HG03432 (cell line): ENCODE measurements around the gene TRRAP.

Source experiments
- ATAC-seq: cut with Tn5 transposase; IDR thresholded peaks from one replicate; pipeline ENCODE4 v1.9.1; 2021; ENCODE audit warnings: mild to moderate bottlenecking, moderate library complexity; ENCODE audit not compliant: unreplicated experiment

The TRRAP gene

DNA sequence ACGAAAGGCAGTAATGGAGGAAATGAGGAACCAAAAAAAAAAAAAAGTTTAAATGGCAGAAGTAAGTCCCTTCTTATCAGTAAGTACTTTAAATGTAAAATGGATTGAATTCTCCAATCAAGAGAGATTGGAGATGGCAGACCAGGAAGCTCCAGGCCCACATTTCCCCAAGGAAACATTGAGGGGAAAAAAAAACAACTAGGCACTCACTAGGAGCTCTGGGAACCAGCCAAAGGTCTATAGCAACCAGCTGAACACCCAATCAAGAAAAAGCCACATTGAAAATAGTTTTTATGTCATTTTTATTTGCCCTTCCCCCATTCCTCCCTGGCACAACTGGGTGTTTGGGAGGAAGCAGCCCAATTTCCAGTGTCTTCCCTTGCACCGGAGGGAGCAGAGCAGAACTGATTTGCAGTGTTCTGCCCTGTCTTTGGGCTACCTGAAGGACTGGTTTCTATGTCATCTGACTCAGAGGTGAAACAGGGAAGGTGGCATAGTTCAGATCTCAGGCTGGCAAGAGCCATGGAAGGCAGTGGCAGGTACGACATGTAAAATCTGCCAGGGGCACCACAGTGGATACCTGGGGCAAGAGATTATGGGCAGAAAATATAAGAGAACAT is 143.7 kb downstream of the TRRAP start:
- ATAC-seq, result no peak

DNA sequence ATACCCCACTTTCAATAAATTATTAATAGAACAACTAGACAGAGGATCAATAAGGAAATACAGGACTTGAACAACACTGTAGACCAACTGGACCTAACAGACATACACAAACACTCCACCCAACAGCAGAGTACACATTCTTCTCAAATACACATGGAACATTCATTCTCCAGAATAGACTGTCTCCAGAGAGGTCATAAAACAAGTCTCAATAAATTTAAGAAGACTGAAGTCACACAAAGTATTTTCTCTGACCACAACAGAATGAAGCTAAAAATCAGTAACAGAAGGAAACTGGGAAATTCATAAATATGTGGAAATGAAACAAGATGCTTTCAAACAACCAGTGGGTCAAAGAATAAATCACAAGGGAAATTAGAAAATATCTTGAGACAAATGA is 145.7 kb downstream of the TRRAP start:
- no peak for ATAC-seq

DNA sequence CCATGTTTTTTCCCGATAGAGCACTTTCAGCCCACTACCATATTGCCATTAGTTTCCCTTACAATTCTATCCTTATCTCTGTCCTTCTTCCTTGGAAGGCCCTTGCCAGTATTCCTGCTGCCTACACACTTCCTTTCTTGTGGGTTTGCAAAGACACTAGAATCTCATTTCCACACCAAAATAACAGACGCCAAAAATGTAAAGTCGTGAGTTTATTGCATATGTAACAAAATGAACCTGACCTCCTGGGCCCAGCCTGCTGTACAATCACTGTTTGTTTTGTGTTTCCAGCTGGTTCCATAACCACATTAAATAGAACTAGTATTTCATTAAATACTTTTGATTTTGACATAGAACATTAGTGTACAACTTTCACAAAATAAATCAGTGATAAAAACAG is 148.9 kb downstream of the TRRAP start:
- no peak for ATAC-seq

DNA sequence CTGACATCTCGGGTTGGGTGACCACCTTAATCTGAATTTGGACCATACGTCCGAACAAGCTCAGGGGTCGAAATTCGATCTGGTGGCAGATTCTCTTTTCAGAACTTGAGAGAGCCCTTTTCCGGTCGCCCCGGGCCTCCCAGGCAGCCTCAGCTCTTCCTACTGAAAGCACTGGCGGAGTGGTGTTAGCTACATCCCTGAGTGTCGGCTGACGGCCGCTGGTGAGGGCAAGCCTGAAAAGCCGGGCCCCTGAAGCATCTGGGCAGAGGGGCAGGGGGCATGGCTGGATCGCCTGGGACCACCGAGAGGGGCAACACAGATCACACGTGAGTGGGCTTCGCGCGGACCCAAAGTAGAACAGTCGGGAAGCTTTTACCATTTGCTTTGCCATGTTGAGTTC is 149.5 kb downstream of the TRRAP start:
- ATAC-seq, result no peak

DNA sequence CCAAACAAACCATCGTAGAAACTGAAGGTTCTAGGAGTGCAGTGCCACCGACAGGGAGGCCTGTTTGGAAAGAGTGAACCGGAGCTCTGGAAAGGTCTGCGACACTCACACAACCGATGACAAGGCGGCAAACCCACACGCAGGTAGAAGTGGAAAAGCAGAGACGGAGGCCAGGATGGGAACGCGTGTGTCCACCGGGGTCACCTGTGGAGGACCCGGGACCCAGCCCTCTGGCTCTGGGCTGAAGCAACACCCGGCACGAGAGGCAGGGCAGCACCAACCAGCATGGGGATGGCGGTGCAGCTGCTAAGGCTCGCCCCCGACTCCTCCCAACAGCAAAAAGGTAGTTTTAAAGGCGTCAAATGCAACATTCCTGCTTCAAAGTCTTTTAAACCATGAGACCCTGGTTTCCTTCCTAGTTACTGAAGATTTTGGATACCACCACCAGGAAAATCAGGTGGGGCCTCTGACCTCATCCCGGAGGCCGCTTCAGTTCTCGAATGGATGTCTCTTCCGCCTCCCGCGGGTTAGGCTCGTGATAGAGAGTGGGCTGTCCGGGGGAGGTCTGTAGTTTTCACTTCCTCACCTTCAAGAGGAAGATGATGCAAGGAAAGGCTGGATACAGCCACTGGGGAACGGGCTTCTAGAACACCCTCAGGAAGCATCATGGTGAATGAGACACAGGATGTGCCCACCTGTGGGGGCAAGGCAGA is 150.1 kb downstream of the TRRAP start:
- ATAC-seq, result no peak

DNA sequence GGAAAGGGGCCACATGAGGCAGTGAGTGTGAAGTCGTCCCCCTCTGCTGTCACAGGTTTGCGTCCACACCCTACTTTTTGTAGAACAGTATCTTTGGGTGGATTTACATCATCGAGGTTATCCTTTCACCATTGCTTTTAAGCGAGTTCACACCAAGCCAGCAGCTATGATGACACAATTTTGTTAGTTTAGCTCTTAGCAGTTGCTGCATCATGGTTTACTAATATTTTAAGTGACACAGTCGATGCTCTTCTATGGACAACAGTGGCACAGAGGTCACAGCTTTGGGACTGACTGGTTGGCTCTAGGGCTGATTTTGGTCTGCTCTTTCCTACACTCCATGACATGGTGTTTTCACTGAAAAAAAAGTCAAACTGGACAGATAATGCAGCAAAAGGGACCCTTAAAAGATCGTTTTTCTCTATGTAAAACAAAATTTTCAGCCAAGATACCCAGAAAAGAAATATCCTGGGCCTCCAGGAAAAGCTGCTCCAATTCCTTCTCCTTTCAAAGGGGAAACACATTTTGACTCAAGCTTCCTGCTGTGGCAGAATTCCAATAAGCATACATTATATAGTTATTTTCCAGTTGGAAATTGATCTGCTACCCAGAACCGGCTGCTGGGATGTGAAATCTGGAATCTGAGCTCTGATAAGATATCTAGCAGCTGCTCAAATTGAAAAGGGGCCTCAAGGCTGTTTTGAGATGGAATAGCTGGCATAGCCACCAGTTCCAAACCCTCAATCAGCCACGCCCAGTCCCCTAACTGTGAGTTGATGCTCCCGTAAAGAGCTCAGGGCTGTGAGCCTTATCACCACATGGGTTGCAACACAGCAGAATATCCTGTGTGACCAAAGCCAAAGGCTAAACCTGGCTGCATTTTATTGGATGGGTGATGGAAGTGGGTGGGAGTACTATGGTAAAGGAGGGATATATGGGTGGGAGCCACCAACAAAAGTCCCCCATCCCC is 151.4 kb downstream of the TRRAP start:
- no peak for ATAC-seq

DNA sequence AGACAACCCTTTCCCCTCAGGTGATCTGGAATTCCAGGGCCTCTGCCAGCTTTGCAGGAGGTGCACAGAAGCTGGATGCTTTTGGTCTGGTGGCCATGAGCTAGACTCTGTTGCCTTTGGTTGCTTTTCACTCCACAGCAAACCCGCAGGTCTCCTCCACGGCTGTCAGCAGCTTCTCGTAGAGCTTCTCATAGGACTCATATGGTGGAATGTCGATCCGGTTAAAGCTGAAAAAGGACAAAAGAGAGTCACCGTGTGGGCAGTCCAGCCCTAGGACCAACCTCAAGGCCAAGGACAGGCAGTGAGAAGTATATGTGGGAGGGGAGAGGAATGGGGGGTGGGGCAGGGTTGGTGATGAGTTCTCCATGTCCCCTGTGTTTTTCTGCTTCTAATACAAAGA is 152.1 kb downstream of the TRRAP start:
- no peak for ATAC-seq

DNA sequence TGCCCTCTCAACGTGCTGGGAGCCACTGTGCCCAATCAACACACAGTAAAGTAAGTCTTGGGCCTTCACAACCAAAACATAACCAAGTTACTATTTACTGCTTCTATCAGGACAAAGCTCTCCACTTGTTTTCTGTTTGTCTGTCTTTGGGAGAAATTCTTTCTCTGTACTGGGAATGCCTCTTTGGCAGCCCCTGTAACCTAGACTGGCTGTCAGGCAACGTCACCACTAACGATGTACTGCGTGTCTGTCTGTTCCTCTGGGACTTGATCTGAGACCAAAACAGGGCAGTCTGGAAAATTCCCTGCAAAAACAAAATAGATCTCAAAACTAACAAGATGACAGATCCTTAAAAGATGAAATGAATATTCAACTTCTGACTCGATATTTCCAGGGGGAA is 152.6 kb downstream of the TRRAP start:
- ATAC-seq, result no peak

DNA sequence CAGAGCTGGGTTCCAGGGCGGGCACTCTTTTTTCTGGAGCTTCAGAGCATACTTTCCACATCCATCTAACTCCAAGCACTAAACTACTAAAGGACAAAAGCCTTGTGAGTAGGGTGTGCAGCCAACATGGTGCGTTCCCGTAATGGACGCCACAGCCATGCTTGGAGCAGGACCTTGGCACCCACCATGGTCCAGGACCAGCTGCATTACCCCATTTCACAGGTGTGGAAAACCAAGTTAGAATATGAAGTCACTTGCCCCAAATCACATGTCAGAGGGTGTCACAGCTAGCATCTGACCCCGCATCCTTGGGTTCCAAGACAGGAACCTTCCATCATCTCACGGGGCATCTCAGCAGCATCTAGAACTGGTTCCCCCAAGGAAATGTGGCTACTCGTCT is 153.2 kb downstream of the TRRAP start:
- no peak for ATAC-seq

DNA sequence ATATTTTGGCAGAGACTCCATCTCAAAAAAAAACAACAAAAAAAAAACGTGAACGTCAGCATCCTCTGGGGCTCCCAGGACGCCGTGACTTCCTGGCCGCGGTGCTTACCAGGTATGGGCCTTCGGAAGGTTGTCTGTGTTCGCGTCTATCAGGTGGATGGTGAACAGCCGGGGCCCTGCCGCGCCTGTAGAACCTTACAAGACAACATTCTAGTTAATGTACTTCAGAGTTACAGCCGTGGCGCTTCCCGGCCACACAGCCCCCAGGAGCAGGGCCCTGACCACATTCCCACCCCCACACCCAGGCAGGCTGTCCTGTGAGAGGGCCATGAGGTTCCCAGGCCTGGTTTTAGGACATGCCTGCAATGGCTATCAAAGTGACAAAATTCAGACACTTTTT is 154.6 kb downstream of the TRRAP start:
- ATAC-seq, result no peak

DNA sequence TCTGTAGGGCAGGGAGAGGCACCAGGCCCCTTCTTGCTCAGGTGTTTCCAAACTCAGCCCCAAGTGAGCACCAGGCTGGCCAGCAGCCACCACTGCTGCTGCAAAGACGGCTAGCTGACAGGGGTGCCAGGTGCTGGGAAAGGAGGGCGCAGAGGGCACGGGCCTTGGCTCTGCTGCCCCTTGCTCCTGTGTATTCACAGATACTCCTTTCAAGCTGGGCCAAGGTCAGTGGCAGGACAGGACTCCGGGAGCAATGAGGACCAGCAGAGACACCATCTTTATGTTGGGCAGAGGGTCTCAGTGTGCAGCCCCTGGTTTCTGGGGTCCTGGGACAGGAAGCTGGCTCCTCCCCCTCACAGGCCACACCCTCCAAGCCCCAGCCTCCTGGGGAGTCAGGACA is 155.4 kb downstream of the TRRAP start:
- no peak for ATAC-seq

DNA sequence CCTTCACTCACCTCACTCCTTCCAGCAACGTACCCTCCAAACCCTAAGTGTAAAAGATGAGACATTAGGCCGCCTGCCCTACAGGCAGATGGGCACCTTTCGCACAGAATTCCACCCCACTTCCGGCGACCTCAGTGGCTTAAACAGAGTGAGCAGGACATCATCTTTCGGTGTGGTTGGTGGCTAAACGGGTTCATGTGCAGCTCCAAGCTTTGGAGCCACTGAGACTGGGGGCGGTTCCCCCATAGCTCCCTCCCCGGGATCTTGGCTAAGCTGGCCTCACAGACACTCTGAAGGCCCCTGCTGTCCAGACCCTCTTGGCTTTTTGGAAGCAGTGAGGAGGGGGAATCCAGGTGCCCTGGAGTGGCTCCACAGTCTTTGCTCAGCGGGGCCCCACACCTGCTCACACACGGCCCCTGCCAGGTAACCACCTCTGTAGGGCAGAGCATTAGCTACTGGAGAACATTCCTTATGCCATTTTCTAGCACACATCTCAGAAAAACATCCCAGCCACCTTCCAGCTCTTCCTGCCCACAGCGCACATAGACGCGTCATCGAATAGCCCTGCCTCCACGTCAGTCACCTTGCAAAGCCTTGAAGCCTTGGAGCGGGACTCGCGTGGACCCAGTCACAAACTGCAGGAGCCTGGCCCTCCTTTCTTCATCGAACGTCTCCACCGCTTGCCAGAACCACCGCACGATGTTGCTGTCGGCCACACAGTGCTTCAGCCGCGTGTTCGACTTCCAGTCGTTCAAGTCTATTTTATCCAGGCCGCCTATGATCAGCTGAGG is 156.8 kb downstream of the TRRAP start:
- no peak for ATAC-seq

DNA sequence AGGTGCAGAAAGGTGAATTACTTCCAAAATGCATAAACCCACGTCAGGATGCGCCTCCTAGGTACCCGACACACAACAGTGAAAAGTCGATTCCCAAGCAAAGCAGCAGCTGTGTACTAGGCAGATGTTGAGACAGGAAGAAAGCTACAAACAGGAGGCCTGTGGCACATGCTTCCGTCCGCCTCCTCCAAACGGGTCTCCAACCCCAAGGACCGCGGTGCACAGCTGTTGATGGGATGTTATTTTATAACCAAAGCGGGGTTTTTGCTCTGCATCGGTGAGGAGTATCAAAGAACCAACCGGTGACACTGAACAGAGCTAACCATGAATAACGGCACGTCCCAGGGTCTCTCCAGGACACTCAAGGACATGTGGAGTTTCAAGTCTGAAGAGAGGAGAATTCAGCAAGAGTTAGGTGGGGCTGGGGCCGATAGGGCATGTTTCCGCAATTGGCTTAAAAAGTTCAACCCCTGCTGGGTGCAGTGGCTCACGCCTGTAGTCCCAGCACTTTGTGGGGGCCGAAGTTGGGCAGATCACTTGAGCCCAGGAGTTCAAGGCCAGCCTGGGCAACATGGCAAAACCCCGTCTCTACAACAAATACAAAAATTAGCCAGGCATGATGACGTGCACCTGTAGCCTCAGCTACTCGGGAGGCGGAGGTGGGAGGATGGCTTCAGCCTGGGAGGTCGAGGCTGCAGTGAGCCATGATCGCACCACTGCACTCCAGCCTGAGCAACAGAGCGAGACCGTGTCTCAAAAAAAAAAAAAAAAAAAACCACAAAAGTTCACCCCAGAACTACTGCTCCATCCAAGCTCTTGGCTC is 157.6 kb downstream of the TRRAP start:
- ATAC-seq, result no peak

DNA sequence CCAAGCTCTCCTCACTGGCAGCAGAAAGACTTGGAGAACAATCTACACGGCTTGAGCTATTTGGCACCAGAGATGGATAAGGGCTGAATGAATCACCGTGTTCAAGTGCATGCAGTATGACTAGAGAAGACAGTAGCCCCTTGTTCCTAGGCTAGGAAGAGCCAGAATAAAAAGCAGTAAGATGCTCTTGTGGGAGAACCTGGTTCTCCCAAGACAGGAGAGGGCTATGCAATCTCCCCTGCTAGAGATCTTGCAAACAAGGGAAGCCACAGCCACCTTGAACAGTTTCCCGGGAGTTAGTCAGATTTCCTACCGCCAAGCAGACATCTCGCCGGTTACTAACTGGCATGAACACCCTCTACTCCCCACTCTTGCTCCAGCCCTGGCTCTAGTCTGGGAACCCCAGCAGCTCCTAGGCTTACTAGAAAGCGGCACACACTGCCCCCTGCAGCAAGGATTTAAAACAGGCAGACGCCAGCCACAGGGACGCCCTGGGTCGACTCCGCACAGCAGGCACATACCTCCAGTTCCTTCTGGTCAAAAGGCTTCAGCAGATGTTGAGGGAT is 158.3 kb downstream of the TRRAP start:
- no peak for ATAC-seq

DNA sequence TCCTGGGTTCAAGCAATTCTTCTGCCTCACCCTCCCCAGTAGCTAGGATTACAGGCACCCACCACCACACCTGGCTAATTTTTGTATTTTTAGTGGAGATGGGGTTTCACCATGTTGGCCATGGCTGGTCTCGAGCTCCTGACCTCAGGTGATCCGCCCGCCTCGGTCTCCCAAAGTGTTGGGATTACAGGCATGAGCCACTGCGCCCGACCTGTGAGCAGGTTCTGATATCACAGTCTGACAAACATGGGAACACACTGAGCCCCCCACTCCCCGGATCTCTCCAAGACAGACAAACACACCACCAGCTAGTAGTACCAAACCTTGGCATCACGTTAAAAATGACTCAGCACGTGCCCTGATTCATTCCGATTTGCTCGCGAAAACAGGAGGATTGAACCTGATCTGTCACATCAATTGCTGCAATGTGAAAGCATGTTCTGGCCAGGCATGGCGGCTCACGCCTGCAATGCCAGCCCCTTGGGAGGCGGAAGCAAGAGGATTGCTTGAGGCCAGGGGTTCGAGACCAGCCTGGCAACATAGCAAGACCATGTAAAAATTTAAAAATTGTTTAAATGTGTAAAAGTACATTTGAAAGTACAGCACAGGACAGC is 159.1 kb downstream of the TRRAP start:
- no peak for ATAC-seq

DNA sequence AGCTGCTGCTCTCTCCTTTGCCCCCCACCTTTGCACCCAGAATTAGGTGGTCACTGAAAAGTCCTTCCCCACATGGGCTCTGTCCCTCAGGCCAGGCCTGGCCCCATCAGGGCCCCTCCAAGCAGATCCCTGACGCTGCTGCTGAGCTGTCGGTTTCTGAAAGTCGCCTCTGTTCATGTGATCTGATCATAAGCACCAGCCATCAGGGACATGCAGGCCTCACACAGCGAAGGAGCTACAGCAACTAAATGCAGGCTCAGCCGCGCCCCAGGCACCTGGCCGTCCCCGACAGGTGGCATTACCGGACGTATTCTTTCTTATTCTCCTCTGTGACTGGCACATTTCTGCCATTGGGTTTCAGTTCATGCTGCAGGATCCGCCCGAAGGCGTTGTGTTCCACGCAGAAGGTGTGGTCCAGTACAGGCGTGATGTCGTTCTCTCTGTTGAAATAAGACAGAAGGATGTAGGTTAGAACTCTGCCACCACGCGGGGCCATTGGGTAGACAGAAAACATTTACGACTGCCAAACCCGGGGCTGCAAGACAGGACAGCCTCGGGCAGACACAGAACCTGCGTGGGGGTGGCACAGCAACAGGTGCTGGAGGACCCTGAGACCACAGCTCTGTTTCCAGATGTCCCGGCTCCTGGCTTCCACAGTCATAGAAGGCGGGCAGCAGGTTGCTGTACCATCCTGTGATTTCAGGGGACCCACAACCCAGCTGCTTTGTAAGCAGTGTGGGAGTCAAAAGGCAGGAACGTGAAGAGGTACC is 159.9 kb downstream of the TRRAP start:
- ATAC-seq, result no peak

DNA sequence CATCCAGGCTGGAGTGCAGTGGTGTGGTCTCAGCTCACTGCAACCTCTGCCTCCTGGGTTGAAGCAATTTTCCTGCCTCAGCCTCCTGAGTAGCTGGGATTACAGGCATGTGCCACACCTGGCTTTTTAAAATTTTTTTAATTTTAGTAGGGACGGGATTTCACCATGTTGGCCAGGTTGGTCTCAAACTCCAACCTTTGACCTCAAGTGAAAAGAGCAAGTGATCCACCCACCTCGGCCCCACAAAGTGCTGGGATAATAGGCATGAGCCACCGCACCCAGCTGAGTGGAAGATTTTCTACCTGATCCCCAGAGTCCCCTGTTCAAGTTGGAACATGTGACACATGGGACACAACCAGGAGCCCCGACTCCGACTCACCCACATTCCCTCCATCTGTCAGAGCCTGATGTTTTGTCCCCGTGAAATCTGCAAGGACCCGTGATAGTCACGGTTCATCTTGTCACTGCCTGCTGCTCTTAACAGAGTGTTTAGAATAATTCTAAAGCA is 161.1 kb downstream of the TRRAP start:
- ATAC-seq, result no peak
